ENCODE results near the gene ATP5F1A.

The ATP5F1A gene

GRCh38 chr18:46070815-46071652, 27.1 kb downstream of the ATP5F1A start:
- DNase-seq (ENCODE audit: low read depth, low spot score), result no peak
- H3K36me3 ChIP-seq (ENCODE audit: insufficient read depth, low read length), result no peaks in the 10 kb centered on the region
- no peak overlapping the region for H3K27ac ChIP-seq
- H3K9ac ChIP-seq (ENCODE audit: insufficient read length), result no peak overlapping the region
- peak overlapping the region; percentile 85 for H3K4me3 ChIP-seq
- TF ChIP-seq EZH2 (IDR thresholded peaks at IDR 0.05), result no peak
- no peak for TF ChIP-seq POLR2AphosphoS5 (IDR thresholded peaks at IDR 0.05; ENCODE audit: borderline replicate concordance, low read depth, low read length)
- TF ChIP-seq FOXP2 (optimal IDR thresholded peaks at IDR 0.05; ENCODE audit: control extremely low read depth, extremely low read length, insufficient read depth), result no peak
- H3K9me3 ChIP-seq (ENCODE audit: low read depth, low read length), result no peaks in the 10 kb centered on the region

GRCh38 chr18:46070232-46070631, 27.9 kb downstream of the ATP5F1A start:
- TF ChIP-seq FOXP2 (optimal IDR thresholded peaks at IDR 0.05; ENCODE audit: control extremely low read depth, extremely low read length, insufficient read depth), result no peak
- no peak for TF ChIP-seq EZH2 (IDR thresholded peaks at IDR 0.05)
- TF ChIP-seq POLR2AphosphoS5 (IDR thresholded peaks at IDR 0.05; ENCODE audit: borderline replicate concordance, low read depth, low read length), result no peak
- no peak overlapping the region for H3K9ac ChIP-seq (ENCODE audit: insufficient read length)
- no peak overlapping the region for H3K27ac ChIP-seq
- H3K4me3 ChIP-seq, result no peak overlapping the region
- H3K9me3 ChIP-seq (ENCODE audit: low read depth, low read length), result no peaks in the 10 kb centered on the region
- no peak for DNase-seq (ENCODE audit: low read depth, low spot score)
- H3K36me3 ChIP-seq (ENCODE audit: insufficient read depth, low read length), result no peaks in the 10 kb centered on the region

GRCh38 chr18:46069524-46069923, 28.6 kb downstream of the ATP5F1A start:
- H3K9ac ChIP-seq (ENCODE audit: insufficient read length), result no peak overlapping the region
- no peak overlapping the region for H3K27ac ChIP-seq
- DNase-seq (ENCODE audit: low read depth, low spot score), result no peak
- H3K4me3 ChIP-seq, result no peak overlapping the region
- no peaks in the 10 kb centered on the region for H3K36me3 ChIP-seq (ENCODE audit: insufficient read depth, low read length)
- TF ChIP-seq FOXP2 (optimal IDR thresholded peaks at IDR 0.05; ENCODE audit: control extremely low read depth, extremely low read length, insufficient read depth) (no peak), POLR2AphosphoS5 (IDR thresholded peaks at IDR 0.05; ENCODE audit: borderline replicate concordance, low read depth, low read length) (no peak), EZH2 (IDR thresholded peaks at IDR 0.05) (no peak)
- H3K9me3 ChIP-seq (ENCODE audit: low read depth, low read length), result no peaks in the 10 kb centered on the region

- Histone ChIP-seq H3K9me3 (ENCODE audit: low read depth, low read length) (no peaks in the 10 kb centered on the region), H3K4me3 (no peak overlapping the region), H3K36me3 (ENCODE audit: insufficient read depth, low read length) (no peaks in the 10 kb centered on the region), H3K9ac (ENCODE audit: insufficient read length) (no peak overlapping the region), H3K27ac (no peak overlapping the region)
- no peak for DNase-seq (ENCODE audit: low read depth, low spot score)
- TF ChIP-seq EZH2 (IDR thresholded peaks at IDR 0.05) (no peak), FOXP2 (optimal IDR thresholded peaks at IDR 0.05; ENCODE audit: control extremely low read depth, extremely low read length, insufficient read depth) (no peak), POLR2AphosphoS5 (IDR thresholded peaks at IDR 0.05; ENCODE audit: borderline replicate concordance, low read depth, low read length) (no peak)
These were observed 29.3 kb downstream of the ATP5F1A start for GRCh38 chr18:46068763-46069162.

- Histone ChIP-seq H3K4me3 (no peak overlapping the region), H3K36me3 (ENCODE audit: insufficient read depth, low read length) (no peaks in the 10 kb centered on the region), H3K9ac (ENCODE audit: insufficient read length) (no peak overlapping the region), H3K27ac (no peak overlapping the region), H3K9me3 (ENCODE audit: low read depth, low read length) (no peaks in the 10 kb centered on the region)
- DNase-seq (ENCODE audit: low read depth, low spot score), result no peak
- TF ChIP-seq FOXP2 (optimal IDR thresholded peaks at IDR 0.05; ENCODE audit: control extremely low read depth, extremely low read length, insufficient read depth) (no peak), EZH2 (IDR thresholded peaks at IDR 0.05) (no peak), POLR2AphosphoS5 (IDR thresholded peaks at IDR 0.05; ENCODE audit: borderline replicate concordance, low read depth, low read length) (no peak)
These were observed 30.6 kb downstream of the ATP5F1A start for GRCh38 chr18:46067438-46068007.

- Histone ChIP-seq H3K9me3 (ENCODE audit: low read depth, low read length) (no peaks in the 10 kb centered on the region), H3K9ac (ENCODE audit: insufficient read length) (no peak overlapping the region), H3K36me3 (ENCODE audit: insufficient read depth, low read length) (no peaks in the 10 kb centered on the region), H3K27ac (no peak overlapping the region), H3K4me3 (no peak overlapping the region)
- no peak for DNase-seq (ENCODE audit: low read depth, low spot score)
- TF ChIP-seq EZH2 (IDR thresholded peaks at IDR 0.05), result no peak
- TF ChIP-seq POLR2AphosphoS5 (IDR thresholded peaks at IDR 0.05; ENCODE audit: borderline replicate concordance, low read depth, low read length), result no peak
- no peak for TF ChIP-seq FOXP2 (optimal IDR thresholded peaks at IDR 0.05; ENCODE audit: control extremely low read depth, extremely low read length, insufficient read depth)
These were observed 35.3 kb downstream of the ATP5F1A start for GRCh38 chr18:46062781-46063180.

GRCh38 chr18:46061796-46062195, 36.3 kb downstream of the ATP5F1A start:
- Histone ChIP-seq H3K9me3 (ENCODE audit: low read depth, low read length) (no peaks in the 10 kb centered on the region), H3K36me3 (ENCODE audit: insufficient read depth, low read length) (no peaks in the 10 kb centered on the region), H3K4me3 (no peak overlapping the region), H3K27ac (no peak overlapping the region), H3K9ac (ENCODE audit: insufficient read length) (no peak overlapping the region)
- no peak for DNase-seq (ENCODE audit: low read depth, low spot score)
- no peak for TF ChIP-seq FOXP2 (optimal IDR thresholded peaks at IDR 0.05; ENCODE audit: control extremely low read depth, extremely low read length, insufficient read depth)

- H3K27ac ChIP-seq, result no peak overlapping the region
- no peak for DNase-seq (ENCODE audit: low read depth, low spot score)
- no peak for TF ChIP-seq EZH2 (IDR thresholded peaks at IDR 0.05)
- no peak for TF ChIP-seq POLR2AphosphoS5 (IDR thresholded peaks at IDR 0.05; ENCODE audit: borderline replicate concordance, low read depth, low read length)
- no peak for TF ChIP-seq FOXP2 (optimal IDR thresholded peaks at IDR 0.05; ENCODE audit: control extremely low read depth, extremely low read length, insufficient read depth)
- no peak overlapping the region for H3K9ac ChIP-seq (ENCODE audit: insufficient read length)
- no peak overlapping the region for H3K4me3 ChIP-seq
- no peaks in the 10 kb centered on the region for H3K36me3 ChIP-seq (ENCODE audit: insufficient read depth, low read length)
- no peaks in the 10 kb centered on the region for H3K9me3 ChIP-seq (ENCODE audit: low read depth, low read length)
These were observed 36.7 kb downstream of the ATP5F1A start for GRCh38 chr18:46061387-46061786.

Data from SK-N-MC (cell line).